ENCODE measurements around the gene SORCS1.

- TF ChIP-seq CTCF (IDR thresholded peaks at IDR 0.05) (no peak), POLR2A (IDR thresholded peaks at IDR 0.05) (no peak)
Measured at GRCh38 chr10:106866244-106866845, 298.2 kb downstream of the SORCS1 start.
